HG03097 (cell line): ENCODE measurements around the gene NLGN4X.

Experiments used
- ATAC-seq: cut with Tn5 transposase; IDR thresholded peaks from one replicate; pipeline ENCODE4 v1.9.1; 2021; ENCODE audit not compliant: unreplicated experiment, low FRiP score

NLGN4X gene

DNA sequence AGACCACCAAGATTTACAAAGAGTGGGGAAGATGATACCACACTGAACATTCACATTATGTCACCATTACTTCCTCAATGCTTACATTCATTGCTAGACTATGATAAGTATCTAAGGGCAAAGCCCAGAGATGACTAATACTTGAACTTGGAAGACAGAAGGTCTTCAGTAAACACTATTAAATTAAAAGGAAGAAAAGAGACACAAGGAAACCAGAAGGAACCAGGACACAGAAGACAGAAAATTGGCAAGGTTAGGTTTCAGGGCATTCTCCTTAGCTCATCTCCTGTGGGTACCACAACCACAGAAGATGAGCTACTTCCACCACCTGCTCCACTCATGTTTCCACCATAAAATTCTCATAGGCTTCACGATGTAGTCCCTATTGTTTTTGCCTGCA, 64.9 kb downstream of the NLGN4X start:
- ATAC-seq: no peak

- ATAC-seq: no peak
Measured at GRCh38 chrX:6159468-6159867, 69.2 kb downstream of the NLGN4X start.

- no peak for ATAC-seq
Measured at GRCh38 chrX:6151971-6152370, 76.7 kb downstream of the NLGN4X start.

DNA sequence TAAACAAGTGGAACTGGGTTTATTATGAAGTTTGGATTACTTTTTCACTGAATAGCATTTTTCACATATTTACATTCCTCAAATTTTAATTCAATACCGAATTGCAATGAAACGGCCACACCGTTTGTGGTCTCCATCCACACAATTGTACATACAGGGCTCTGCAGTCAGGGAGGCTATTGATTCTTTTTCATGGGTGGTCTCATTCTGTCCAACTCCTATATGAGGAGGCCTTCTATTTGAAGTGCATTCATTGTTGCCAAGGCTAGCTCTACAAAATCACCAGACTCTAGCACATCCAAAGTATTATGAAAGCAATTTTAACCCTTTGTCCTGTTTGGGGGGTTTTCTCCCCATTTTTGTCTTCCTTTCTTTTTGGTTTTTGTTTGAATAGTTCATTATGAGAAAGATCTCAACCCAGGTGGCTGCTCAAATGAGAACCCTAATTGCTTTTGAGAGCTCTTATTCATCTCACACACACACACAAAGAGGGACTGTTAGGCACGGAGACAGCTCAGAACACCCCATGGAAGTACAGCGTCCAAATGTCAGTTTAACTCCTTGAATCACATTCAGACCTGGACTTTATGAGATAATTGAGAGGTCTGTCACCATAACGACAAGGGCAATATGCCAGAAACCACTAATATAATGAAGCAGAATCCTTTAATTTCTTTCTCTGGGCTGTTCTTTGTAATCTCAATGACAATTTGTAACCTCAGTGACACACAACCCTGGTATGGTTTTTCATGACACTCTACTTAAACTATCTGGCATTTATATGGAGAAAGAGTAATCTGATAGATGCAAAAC, 79.4 kb downstream of the NLGN4X start:
- no peak for ATAC-seq

DNA sequence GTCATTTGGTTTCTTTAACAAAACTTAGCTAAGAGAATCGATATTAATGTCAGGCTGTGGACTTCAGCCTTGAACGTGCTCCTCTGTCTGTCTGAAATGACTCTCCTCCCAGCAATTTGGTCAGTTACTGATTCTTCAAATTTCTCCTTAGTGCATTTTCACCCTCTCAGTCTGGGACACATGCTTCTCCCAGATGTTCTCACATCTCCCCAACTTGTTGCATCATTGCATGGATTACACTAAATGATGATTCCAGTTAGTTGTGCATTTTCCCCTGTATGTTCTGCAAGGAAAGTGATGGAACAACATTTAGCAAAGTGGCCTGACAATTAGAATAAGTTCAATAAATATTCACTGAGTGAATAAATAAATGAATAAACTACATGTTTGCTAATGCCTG, 94.4 kb downstream of the NLGN4X start:
- ATAC-seq: no peak

DNA sequence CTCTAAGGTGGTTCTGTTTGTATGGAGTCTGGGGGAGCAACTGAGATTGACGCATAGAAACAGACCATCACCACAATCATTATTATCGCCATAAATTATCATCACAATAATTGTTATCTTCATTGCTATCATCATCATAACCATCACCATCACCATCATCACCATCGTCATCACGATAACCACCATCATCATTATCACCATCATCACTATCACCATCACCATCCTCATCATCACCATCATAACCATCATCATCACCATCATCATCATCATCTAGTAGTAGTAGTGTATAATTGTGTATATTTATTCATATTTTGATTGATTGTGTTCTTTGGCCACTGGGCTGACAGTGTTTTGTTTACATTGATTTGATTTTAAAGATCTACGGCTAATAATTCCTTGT, 95.7 kb downstream of the NLGN4X start:
- ATAC-seq: no peak

DNA sequence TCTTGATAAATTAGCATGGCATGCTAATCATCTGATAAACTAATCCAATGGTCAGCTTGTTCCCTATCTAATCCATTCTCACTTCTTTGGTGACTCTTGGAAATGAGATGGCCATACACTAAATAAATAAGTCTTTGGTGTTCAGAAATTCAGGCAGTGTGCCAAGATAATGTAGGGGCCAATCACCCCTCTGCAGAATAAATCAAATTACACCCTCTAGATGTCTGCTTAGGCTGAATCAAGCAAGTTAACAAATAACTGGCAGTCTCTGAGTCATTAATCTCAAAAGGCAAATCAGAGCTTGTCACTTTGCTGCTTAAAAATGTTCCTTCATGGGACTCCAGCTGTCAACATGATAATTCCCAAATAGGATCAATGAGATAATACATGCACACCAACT, 97.4 kb downstream of the NLGN4X start:
- no peak for ATAC-seq

GRCh38 chrX:6129195-6129594, 99.5 kb downstream of the NLGN4X start:
- no peak for ATAC-seq

- no peak for ATAC-seq
Measured at GRCh38 chrX:6120329-6120728, 108.3 kb downstream of the NLGN4X start.

DNA sequence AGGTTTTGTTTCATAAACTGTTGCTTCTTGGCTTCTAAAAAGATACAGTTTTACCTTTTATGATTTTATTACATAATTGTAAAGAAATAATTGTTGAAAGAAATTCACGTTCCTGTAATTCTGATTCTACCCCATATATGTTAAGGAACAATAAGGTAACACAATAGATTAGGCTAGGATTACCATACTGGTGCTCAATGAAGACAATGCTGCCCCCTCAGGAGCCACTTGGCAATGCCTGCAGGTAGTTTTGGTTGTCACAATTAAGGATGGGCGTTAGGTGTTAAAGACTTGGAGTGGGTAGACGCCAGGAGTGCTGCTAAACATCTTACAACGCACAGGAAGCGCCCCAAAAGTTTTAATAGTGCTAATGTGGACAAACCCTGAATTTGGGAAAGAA, 133.2 kb downstream of the NLGN4X start:
- ATAC-seq: no peak

- ATAC-seq: no peak
Measured at GRCh38 chrX:6074532-6074931, 154.1 kb downstream of the NLGN4X start.

DNA sequence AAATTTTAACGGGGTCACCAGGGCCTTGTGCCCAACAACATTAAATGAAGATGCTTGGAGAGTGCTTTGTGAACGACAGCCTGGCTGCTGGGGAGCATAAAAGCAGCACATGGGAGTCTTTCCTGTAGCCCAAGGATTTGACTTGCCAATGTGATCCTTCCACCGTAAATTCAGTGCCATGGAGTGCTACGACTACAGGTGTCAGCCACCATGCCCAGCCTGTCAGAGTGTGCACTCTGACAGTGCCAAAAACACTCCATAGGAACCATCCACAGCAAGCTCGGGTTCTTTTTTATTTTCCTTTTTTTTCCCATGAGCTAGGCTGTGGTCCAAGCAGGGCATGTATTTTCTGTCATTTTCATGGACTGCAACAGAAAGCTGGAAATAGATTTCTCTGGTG, 156.9 kb downstream of the NLGN4X start:
- no peak for ATAC-seq

DNA sequence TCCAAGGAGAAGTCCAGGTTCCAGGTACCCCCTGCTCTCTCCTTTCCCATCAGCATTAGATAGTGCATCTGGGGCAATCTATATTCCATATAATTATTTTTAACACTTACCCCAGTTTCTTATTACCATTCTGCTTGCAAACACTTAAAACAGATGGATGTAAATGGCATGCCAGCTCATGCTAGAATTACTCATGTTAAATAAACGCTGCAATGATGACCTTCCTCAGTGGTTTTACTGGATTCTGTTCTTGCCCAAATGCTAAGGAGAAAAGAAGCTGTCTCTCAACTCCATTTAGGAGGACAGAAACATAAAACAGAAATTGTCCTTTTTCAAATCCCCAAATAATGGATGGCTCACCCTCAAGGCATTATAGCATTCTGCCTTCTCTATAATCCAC, 161.1 kb downstream of the NLGN4X start:
- no peak for ATAC-seq

DNA sequence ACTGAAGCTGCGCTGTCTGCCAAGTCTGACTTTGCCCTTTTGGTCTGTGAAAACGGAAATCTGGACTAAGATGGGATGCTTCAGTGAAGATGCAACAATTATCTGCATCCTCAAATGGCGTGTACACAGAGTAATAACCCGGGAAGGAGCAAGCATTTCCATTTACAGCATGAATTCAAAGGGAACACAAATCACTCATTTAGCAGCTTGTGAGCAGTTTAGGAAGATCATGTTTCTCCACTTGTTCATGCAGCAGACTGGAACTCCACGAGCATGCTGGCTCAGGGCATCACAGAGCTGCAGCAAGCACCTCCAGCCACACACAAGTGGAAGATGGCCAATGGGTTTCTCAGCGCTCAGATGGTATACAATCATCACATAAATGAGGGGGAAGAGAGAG, 175.5 kb downstream of the NLGN4X start:
- no peak for ATAC-seq

- ATAC-seq: no peak
Measured at GRCh38 chrX:6052111-6052745, 176.4 kb downstream of the NLGN4X start.

- ATAC-seq: no peak
Measured at GRCh38 chrX:6049132-6049531, 179.5 kb downstream of the NLGN4X start.

GRCh38 chrX:6041630-6042029, 187.0 kb downstream of the NLGN4X start:
- ATAC-seq: no peak

DNA sequence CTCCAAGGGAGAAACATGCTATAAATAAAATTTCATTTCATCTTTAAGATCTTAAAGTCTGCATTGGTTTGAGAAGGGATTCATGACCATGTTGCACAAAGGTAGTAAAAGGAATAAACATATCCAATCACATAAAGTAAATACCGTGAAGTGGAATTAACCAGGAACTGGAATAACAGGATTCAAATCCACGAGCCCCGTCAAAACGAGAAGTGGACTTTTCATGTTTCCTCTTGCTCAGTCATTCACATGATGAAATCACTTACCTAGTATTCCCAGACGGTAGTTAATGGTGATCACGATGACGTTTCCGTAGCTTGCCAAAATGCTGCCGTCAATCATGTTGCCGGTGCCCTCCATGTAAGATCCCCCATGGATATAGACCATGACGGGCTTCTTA, 199.7 kb downstream of the NLGN4X start:
- no peak for ATAC-seq

GRCh38 chrX:6026980-6027379, 201.7 kb downstream of the NLGN4X start:
- no peak for ATAC-seq

GRCh38 chrX:6026429-6026828, 202.2 kb downstream of the NLGN4X start:
- ATAC-seq: no peak

- ATAC-seq: no peak
Measured at GRCh38 chrX:6024204-6024603, 204.5 kb downstream of the NLGN4X start.

DNA sequence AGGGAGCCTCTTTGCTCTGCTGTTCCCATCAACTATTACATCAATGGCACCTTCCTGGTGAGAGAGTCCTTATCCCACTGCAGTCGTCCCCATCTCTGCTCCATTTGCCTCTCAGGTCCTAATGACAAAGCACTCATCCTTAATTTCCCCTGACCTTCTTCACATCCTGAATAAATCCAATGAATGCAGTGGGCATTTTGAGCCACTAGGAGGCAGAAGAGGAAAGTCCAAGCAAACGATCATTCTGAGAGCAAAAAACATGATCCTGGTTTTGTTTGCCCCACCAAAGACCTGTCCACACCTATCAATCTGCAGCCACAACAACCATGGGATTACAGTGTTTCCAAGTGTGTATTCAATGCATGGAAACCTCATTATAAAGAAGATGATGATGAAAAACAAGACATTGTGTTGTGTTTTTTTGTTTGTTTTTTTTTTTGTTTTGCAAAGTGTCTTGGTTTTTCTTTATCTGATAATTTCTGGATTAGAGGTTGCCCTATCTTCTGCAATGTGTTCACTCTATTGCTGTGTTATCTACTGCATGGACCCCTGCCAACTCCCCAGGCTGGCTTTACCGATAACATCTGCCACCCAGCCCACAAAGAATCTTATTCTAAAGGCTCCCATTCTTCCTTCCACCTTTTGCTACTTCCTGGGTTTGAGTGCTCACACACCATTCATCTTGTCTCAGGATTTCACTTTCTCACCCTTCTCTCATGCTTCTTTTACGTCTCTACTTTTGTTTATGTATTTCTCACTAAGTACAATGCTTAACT, 207.2 kb downstream of the NLGN4X start:
- ATAC-seq: no peak
